ENCODE data around the gene DOCK9.

- TF ChIP-seq CTCF (IDR thresholded peaks at IDR 0.05), result no peak
- TF ChIP-seq EZH2phosphoT487 (IDR thresholded peaks at IDR 0.05; ENCODE audit: borderline replicate concordance, low read depth), result no peak
- no peak for TF ChIP-seq JUND (IDR thresholded peaks at IDR 0.05)
- TF ChIP-seq USF1 (IDR thresholded peaks at IDR 0.05; ENCODE audit: borderline replicate concordance, low read depth), result no peak
- no peak for TF ChIP-seq POLR2AphosphoS5 (IDR thresholded peaks at IDR 0.05; ENCODE audit: low read depth, low read length)
- TF ChIP-seq RAD21 (IDR thresholded peaks at IDR 0.05; ENCODE audit: low read length), result no peak
- no peak for TF ChIP-seq USF2 (IDR thresholded peaks at IDR 0.05; ENCODE audit: borderline replicate concordance, low read depth, low read length)
Observed at GRCh38 chr13:99009987-99010551, 32.2 kb upstream of the DOCK9 start.

Data from SK-N-SH (cell line).